Heart left ventricle (tissue), 16 donors: ENCODE results near the gene MT1X. TPM values are rescaled to one million over a fixed set of nuclear protein-coding genes. Genes with fewer than 3 reads are reported as not detected.
A peak's percentile ranks its signal among the peaks of the same experiment; 100 is the strongest.

Source experiments
- ATAC-seq, 4 donors: fragments of 200-7000 bp; cut with Tn5 transposase; one replicate each; pipeline ENCODE4 v1.9.1; 2020 to 2022; ENCODE audit warnings: moderate library complexity in 4 of 4, mild to moderate bottlenecking in 3 of 4, moderate number of reproducible peaks in 1 of 4
- DNase-seq, 5 donors: peaks; one replicate each; pipeline ENCODE4 v3.0.0-alpha.2; 2020
- H3K27ac ChIP-seq, 12 donors: fragments of 200-600 bp; sonication (generic) in 4 of 12; one replicate each; pipeline versions ENCODE4 v1.5.0 to v1.8.0; 2016 to 2022; ENCODE audit warnings: mild to moderate bottlenecking in 2 of 12
- H3K27me3 ChIP-seq, 9 donors: fragments of 200-600 bp; sonication (generic) in 2 of 9; one replicate each; pipeline versions ENCODE4 v1.5.1 to v1.8.0; 2016 to 2022; ENCODE audit warnings: mild to moderate bottlenecking in 3 of 9
- H3K36me3 ChIP-seq, 9 donors: fragments of 200-600 bp; sonication (generic) in 2 of 9; one replicate each; pipeline versions ENCODE4 v1.5.0 to v1.8.0; 2018 to 2022; ENCODE audit warnings: mild to moderate bottlenecking in 2 of 9
- H3K4me1 ChIP-seq, 12 donors: fragments of 200-600 bp; sonication (generic) in 4 of 12; one replicate each; pipeline versions ENCODE4 v1.5.0 to v1.8.0; 2016 to 2022; ENCODE audit warnings: mild to moderate bottlenecking in 3 of 12
- H3K4me3 ChIP-seq, 12 donors: fragments of 200-600 bp; sonication (generic) in 4 of 12; one replicate each; pipeline versions ENCODE4 v1.5.0 to v1.8.0; 2017 to 2022; ENCODE audit warnings: mild to moderate bottlenecking in 9 of 12, moderate library complexity in 4 of 12
- H3K9me3 ChIP-seq, 12 donors: fragments of 200-600 bp; sonication (generic) in 4 of 12; one replicate each; pipeline versions ENCODE4 v1.5.0 to v1.8.0; 2016 to 2022; ENCODE audit warnings: mild to moderate bottlenecking in 1 of 12
- CTCF ChIP-seq, 12 donors: fragments of 200-600 bp; sonication (generic) in 4 of 12; IDR thresholded peaks; one replicate each; pipeline versions ENCODE4 v1.5.0 to v1.8.0; 2018 to 2022; ENCODE audit warnings: antibody characterized with exemption in 12 of 12, mild to moderate bottlenecking in 5 of 12
- POLR2A ChIP-seq, 2 donors: fragments of 450-650 bp; IDR thresholded peaks; one replicate each; pipeline ENCODE4 v1.6.1; 2017; ENCODE audit warnings: antibody characterized with exemption in 2 of 2, mild to moderate bottlenecking in 2 of 2, moderate library complexity in 2 of 2
- WGBS, 4 donors: extraction: QIAGEN DNeasy Blood & Tissue Kit in 2 of 4; methylation state at CpG; one replicate each; pipeline versions ENCODE4 v1.1.5 to v1.1.7; 2013 to 2018; 5-methylcytosine and 5-hydroxymethylcytosine counted together
- intact Hi-C, 10 donors: fragments of 100-400 bp; cut with DNase I; formaldehyde crosslinking; loops; one replicate each; pipeline versions ENCODE4 v1.11.1 to v1.14.2; 2022
- polyA plus RNA-seq, 2 donors: library from polyadenylated mRNA; stranded (reverse); fragments of 200-250 nt; gene quantifications; one replicate each; pipeline ENCODE4 v1.2.3, GENCODE V29; 2013
- total RNA-seq, 9 donors: library from RNA; depleted of rRNA in 2 of 9; stranded (reverse); fragments of >200 nt in 2 of 9; fragmentation: NEBNext Ultra II Directional in 3 of 9; extraction: Animal tissue kit (Norgen Biotek cat#: 25700) in 3 of 9; gene quantifications; one replicate each; pipeline versions ENCODE4 v1.1.0 to v1.2.4, GENCODE V29; 2016 to 2023
- donor health status: ischemic (EF 13 %, LVEDD 7.1; RV severe dilation, severe dysfunction).
- donor health status: healthy with polysubstance abuse.
- donor health status: DM: no; HTN: yes; CAD: no.
- donor health status: DM: no; HTN: no; CAD: no.
- donor health status: ischemic (EF 25% LVEDD 6.9; RV normal size, moderate dysfunction).
- donor health status: ischemic (EF 25% LVEDD 5.7; RV mildly dilated, moderate dysfunction).
- donor health status: healthy.
- donor health status: DM: yes; HTN: yes; CAD: no.
- donor health status: ischemic (EF 35%, LVEDD 5.7; RV mildly dilated, moderate dysfunction).
- donor health status: nonischemic (EF 11% LVEDD 7.7; RV severe dilation, severe dysfunction).
- donor health status: DM: yes; HTN: yes; CAD: no.
- donor health status: PGD.
- donor health status: ischemic (EF 29% LVEDD 5.4; RV normal size, mild dysfunction).
- donor health status: nonischemic (EF 23%, LVEDD 6.1; RV moderate dilation, normal function).

Gene MT1X
- total and polyA plus RNA-seq, 11 donors: 20.6 to 918 (median 137) TPM

GRCh38 chr16:56667581-56668571 is 14.4 kb upstream of the MT1X start, which contains the start of gene MT1G:
Gene MT1G (minus strand): TSS chr16:56668065. CDS start chr16:56667993, 72 bp downstream.
- intact Hi-C loops: loop anchor here in 2 of 10 donors (2.0 to 5.0 kb wide), 2 partner anchors 25 to 34 kb away; no protein-coding TSS in a partner anchor
- Histone ChIP-seq H3K4me1 (peaks cover 0 to 27% (median 13%) of the 10 kb centered on the region in 12 donors), H3K27me3 (peaks cover 15 to 95% (median 51%) of the 10 kb centered on the region in 9 donors), H3K4me3 (peak within 1 kb of the TSS in 8 of 12 donors; percentile 3 to 39 (median 26)), H3K9me3 (no peaks in the 10 kb centered on the region), H3K27ac (no peak within 1 kb of the TSS), H3K36me3 (no peaks in the 10 kb centered on the region)
- no peak for TF ChIP-seq CTCF (IDR thresholded peaks at IDR 0.05)
- no peak for TF ChIP-seq POLR2A (IDR thresholded peaks at IDR 0.05)
- DNase-seq (peak; percentile 48 to 84 (median 56)), ATAC-seq (peak in 3 of 4 donors; percentile 87 to 93 (median 87))
- WGBS, 4 donors: 8 to 14% (median 13%) methylated on average over 43 to 46 of the region's 46 CpGs

DNA sequence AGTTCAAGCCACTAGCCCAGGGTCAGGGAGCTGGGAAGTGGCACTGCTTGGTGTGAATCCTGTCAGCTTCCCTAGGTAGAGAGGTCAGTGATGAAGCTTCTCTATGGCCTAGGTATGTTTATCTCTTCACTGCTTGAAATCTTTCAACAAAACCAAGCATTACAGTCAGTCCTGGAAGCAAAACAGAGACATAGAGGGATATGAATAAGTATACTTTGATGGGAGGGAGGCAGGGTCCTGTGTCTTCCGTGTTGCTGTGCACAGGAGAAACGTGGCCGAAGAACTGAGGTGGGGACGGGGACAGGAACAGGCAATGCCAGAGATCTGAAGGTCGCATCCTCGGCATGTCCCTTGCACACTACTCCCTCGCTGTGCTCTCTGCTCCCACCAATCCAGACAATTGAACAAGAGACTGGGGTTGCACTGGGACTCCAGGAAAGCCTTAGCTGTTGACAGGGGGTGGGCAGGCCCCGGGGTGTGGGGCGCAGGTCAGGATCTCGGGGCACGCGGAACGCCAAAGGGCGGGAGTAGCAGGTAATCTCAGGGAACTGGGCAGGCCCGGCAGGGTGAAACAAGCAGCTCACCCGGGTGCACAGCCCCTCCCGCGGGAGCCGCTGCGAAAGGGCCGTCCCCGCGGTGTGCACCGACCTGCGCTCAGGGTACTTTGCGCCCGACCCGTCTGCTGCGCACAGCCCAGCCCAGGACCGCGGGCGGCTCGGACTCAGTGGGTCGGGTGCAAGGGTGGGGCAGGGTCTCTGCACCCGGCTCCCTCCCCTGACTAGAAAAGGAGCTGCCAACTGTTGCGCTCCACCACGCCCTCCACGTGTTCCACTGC is 13.0 kb upstream of the MT1X start, which contains the start of gene MT1H:
TSS of gene MT1H (plus strand) at position 810 of the 835 bp plus-strand sequence. CDS start 71 bp downstream, outside the sequence.
- WGBS, 4 donors: 15 to 26% (median 17%) methylated on average over 31 to 38 of the region's 38 CpGs
- no peak for ATAC-seq
- Histone ChIP-seq H3K9me3 (no peaks in the 10 kb centered on the region), H3K36me3 (no peaks in the 10 kb centered on the region), H3K4me1 (peaks cover 0 to 22% (median 10%) of the 10 kb centered on the region in 12 donors), H3K27me3 (peaks cover 11 to 93% (median 49%) of the 10 kb centered on the region in 9 donors), H3K27ac (no peak within 1 kb of the TSS), H3K4me3 (peak within 1 kb of the TSS in 1 of 12 donors; percentile 13)
- no peak for DNase-seq
- TF ChIP-seq CTCF (IDR thresholded peaks at IDR 0.05) (no peak), POLR2A (IDR thresholded peaks at IDR 0.05) (no peak)
- intact Hi-C loops: loop anchor here in 2 of 10 donors (2.0 to 5.0 kb wide), 2 partner anchors 26 to 33 kb away; no protein-coding TSS in a partner anchor

- intact Hi-C loops: loop anchor here in 2 of 10 donors (2.0 to 5.0 kb wide), 2 partner anchors 27 to 32 kb away; no protein-coding TSS in a partner anchor
- no peak for ATAC-seq
- H3K9me3 ChIP-seq: no peaks in the 10 kb centered on the region
Observed at GRCh38 chr16:56669840-56670619, 12.2 kb upstream of the MT1X start.

More at GRCh38 chr16:56669840-56670619, 12.2 kb upstream of the MT1X start:
- Histone ChIP-seq H3K27me3 (peaks cover 11 to 88% (median 41%) of the 10 kb centered on the region in 9 donors), H3K4me3 (peak overlapping the region in 1 of 12 donors; percentile 13), H3K4me1 (peaks cover 0 to 22% (median 10%) of the 10 kb centered on the region in 12 donors), H3K27ac (no peak overlapping the region), H3K36me3 (no peaks in the 10 kb centered on the region)
- no peak for TF ChIP-seq CTCF (IDR thresholded peaks at IDR 0.05)
- no peak for TF ChIP-seq POLR2A (IDR thresholded peaks at IDR 0.05)
- 15 to 31% (median 24%) methylated on average over 19 of the region's 19 CpGs for WGBS, 4 donors
- DNase-seq: no peak
